SU-DHL-6 (cell line): Measurements from ENCODE around the gene F12.

Source experiments
- H2AFZ ChIP-seq: fragments of 200-600 bp; sonication (generic); 2 replicates; pipeline ENCODE4 v1.6.1; 2014; ENCODE audit warnings: low read depth, mild to moderate bottlenecking, moderate library complexity, mixed read lengths, antibody characterized with exemption, low read length; ENCODE audit not compliant: severe bottlenecking
- H3F3A ChIP-seq: fragments of 200-600 bp; shearing (Covaris generic); 2 replicates; pipeline ENCODE4 v1.6.0; 2016; ENCODE audit warnings: antibody characterized with exemption, mild to moderate bottlenecking; ENCODE audit not compliant: insufficient read depth
- H3K27ac ChIP-seq: fragments of 200-600 bp; sonication (generic); 2 replicates; pipeline ENCODE4 v1.5.1; 2016; ENCODE audit warnings: low read depth, mild to moderate bottlenecking, low read length, moderate library complexity, mixed read lengths
- H3K27me3 ChIP-seq: fragments of 200-600 bp; sonication (generic), shearing (Covaris generic); 2 replicates; pipeline ENCODE4 v1.6.0; 2014; ENCODE audit warnings: mild to moderate bottlenecking, low read length
- H3K36me3 ChIP-seq: fragments of 200-600 bp; sonication (generic); 2 replicates; pipeline ENCODE4 v1.6.1; 2014; ENCODE audit warnings: mild to moderate bottlenecking, low read length, mixed read lengths
- H3K4me2 ChIP-seq: fragments of 300-600, 200-600 bp; shearing (Covaris generic), sonication (generic); 2 replicates; pipeline ENCODE4 v1.6.0; 2014; ENCODE audit warnings: low read length, low read depth, mild to moderate bottlenecking; ENCODE audit not compliant: poor library complexity, severe bottlenecking
- H3K4me3 ChIP-seq: fragments of 200-600 bp; sonication (generic); 2 replicates; pipeline ENCODE4 v1.5.1; 2014; ENCODE audit warnings: antibody characterized with exemption, low read length, mild to moderate bottlenecking, mixed read lengths; ENCODE audit not compliant: insufficient read depth, poor library complexity, severe bottlenecking
- H3K79me2 ChIP-seq: fragments of 200-600 bp; sonication (generic); 2 replicates; pipeline ENCODE4 v1.6.1; 2014; ENCODE audit warnings: mild to moderate bottlenecking, low read length, moderate library complexity; ENCODE audit not compliant: insufficient read depth
- H3K9ac ChIP-seq: fragments of 200-600 bp; sonication (generic); 2 replicates; pipeline ENCODE4 v1.7.0; 2014; ENCODE audit warnings: mild to moderate bottlenecking, low read length
- H3K9me2 ChIP-seq: fragments of 200-600 bp; sonication (generic); replicated peaks from 2 replicates; pipeline ENCODE4 v1.6.1; 2014; ENCODE audit warnings: low read length; ENCODE audit not compliant: insufficient read depth
- H3K9me3 ChIP-seq: fragments of 200-600 bp; sonication (generic); 2 replicates; pipeline ENCODE4 v1.6.1; 2014; ENCODE audit warnings: low read length, mixed read lengths; ENCODE audit not compliant: insufficient read depth
- H4K20me1 ChIP-seq: fragments of 200-600 bp; sonication (generic); 2 replicates; pipeline ENCODE4 v1.6.1; 2014; ENCODE audit warnings: low read depth, mild to moderate bottlenecking, antibody characterized with exemption, low read length, moderate library complexity, mixed read lengths
- CTCF ChIP-seq: fragments of 200-600 bp; sonication (generic); IDR thresholded peaks from one replicate; pipeline ENCODE4 v1.5.1; 2017; ENCODE audit warnings: antibody characterized with exemption, mild to moderate bottlenecking, low read length, moderate library complexity; ENCODE audit not compliant: insufficient read depth, poor library complexity, severe bottlenecking
- EZH2phosphoT487 ChIP-seq: fragments of 200-600 bp; sonication (generic), shearing (Covaris generic); conservative IDR thresholded peaks from 2 replicates; pipeline ENCODE4 v1.6.1; 2018; ENCODE audit warnings: mild to moderate bottlenecking, antibody characterized with exemption, low read length, moderate library complexity, mixed read lengths

Gene F12

GRCh38 chr5:177387405-177387804 is 22.0 kb downstream of the F12 start:
- Histone ChIP-seq H3K9ac (no peak overlapping the region), H3F3A (0 out of 2 replicates have a peak, but pooled peaks cover 3% of the 10 kb centered on the region), H2AFZ (no peak overlapping the region), H3K79me2 (no peaks in the 10 kb centered on the region), H3K9me2 (no peaks in the 10 kb centered on the region), H3K27ac (no peak overlapping the region), H3K4me3 (no peak overlapping the region), H3K9me3 (no peaks in the 10 kb centered on the region), H3K36me3 (no peaks in the 10 kb centered on the region), H3K27me3 (no peaks in the 10 kb centered on the region), H3K4me2 (peak overlapping the region; percentile 14), H4K20me1 (no peaks in the 10 kb centered on the region)
- TF ChIP-seq EZH2phosphoT487: no peak

GRCh38 chr5:177386542-177386941 is 22.8 kb downstream of the F12 start:
- H3K9me2 ChIP-seq: no peaks in the 10 kb centered on the region
- H3K27me3 ChIP-seq: no peaks in the 10 kb centered on the region
- no peak for TF ChIP-seq CTCF
- TF ChIP-seq EZH2phosphoT487: no peak
- H3K9ac ChIP-seq: no peak overlapping the region
- peak overlapping the region; percentile 14 for H3K4me2 ChIP-seq
- no peak overlapping the region for H3K27ac ChIP-seq
- no peak overlapping the region for H2AFZ ChIP-seq
- H3F3A ChIP-seq: 0 out of 2 replicates have a peak, but pooled peaks cover 3% of the 10 kb centered on the region
- no peaks in the 10 kb centered on the region for H3K79me2 ChIP-seq
- no peak overlapping the region for H3K4me3 ChIP-seq
- H3K36me3 ChIP-seq: no peaks in the 10 kb centered on the region
- no peaks in the 10 kb centered on the region for H3K9me3 ChIP-seq
- H4K20me1 ChIP-seq: no peaks in the 10 kb centered on the region

GRCh38 chr5:177385720-177386119 is 23.6 kb downstream of the F12 start:
- H3K4me2 ChIP-seq: no peak overlapping the region
- no peaks in the 10 kb centered on the region for H4K20me1 ChIP-seq
- H3K4me3 ChIP-seq: no peak overlapping the region
- no peaks in the 10 kb centered on the region for H3K9me3 ChIP-seq
- no peak overlapping the region for H3K27ac ChIP-seq
- H3K36me3 ChIP-seq: no peaks in the 10 kb centered on the region
- TF ChIP-seq CTCF (no peak), EZH2phosphoT487 (no peak)
- no peaks in the 10 kb centered on the region for H3K79me2 ChIP-seq
- H3F3A ChIP-seq: 0 out of 2 replicates have a peak, but pooled peaks cover 3% of the 10 kb centered on the region
- no peaks in the 10 kb centered on the region for H3K9me2 ChIP-seq
- H2AFZ ChIP-seq: no peak overlapping the region
- H3K9ac ChIP-seq: no peak overlapping the region
- no peaks in the 10 kb centered on the region for H3K27me3 ChIP-seq

GRCh38 chr5:177384134-177384533 is 25.2 kb downstream of the F12 start, which contains the start of gene SLC34A1:
Gene SLC34A1 (plus strand): TSS chr5:177384434. CDS start chr5:177385742, 1,308 bp downstream.
- H2AFZ ChIP-seq: no peak within 1 kb of the TSS
- H3K4me3 ChIP-seq: no peak within 1 kb of the TSS
- no peak within 1 kb of the TSS for H3K9ac ChIP-seq
- H3K79me2 ChIP-seq: no peaks in the 10 kb centered on the region
- H3K9me2 ChIP-seq: no peaks in the 10 kb centered on the region
- no peak within 1 kb of the TSS for H3K27ac ChIP-seq
- H4K20me1 ChIP-seq: no peaks in the 10 kb centered on the region
- H3F3A ChIP-seq: no peaks in the 10 kb centered on the region
- no peaks in the 10 kb centered on the region for H3K27me3 ChIP-seq
- H3K9me3 ChIP-seq: no peaks in the 10 kb centered on the region
- no peak within 1 kb of the TSS for H3K4me2 ChIP-seq
- H3K36me3 ChIP-seq: no peaks in the 10 kb centered on the region
- TF ChIP-seq EZH2phosphoT487 (no peak), CTCF (no peak)
